ENCODE data around the gene RBMS1.

Gene RBMS1

DNA sequence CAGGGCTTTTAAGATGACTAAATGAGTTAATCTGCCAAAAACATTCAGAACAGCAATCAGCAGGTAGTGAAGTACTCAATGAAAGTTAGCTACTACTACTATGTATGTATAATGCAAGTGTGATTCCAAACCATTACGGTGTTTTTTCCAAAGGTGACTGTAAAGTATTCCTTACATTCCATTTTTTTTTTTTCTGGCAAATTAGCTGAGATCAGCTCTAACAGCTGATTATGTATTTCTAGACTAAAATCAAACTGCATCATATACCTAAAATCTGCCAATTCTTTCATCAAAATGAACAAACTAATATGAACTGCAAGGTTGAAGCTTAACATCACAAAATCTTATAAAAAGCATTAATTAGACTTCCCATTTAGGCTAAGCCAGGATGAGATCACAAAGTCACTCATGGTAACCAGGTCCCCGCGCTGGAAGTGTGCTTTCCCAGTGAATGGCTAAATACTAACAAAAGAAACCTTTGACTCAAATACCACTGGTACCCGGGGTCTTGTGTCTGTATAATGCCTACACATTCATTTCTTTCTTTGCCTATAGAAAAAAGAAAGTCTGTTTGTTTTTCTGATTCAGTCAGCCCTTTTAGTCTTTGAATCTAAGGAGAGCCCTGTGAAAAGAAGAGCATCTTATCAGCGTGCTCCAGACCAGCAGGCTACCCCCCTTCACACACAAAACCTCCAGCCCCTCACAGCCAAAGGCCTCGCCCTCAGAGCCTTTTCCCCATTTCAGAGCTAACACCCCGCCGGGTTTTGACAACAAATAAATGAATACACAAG is 88.3 kb downstream of the RBMS1 start:
- Histone ChIP-seq H2AFZ (ENCODE audit: low read depth, low read length) (no peak overlapping the region), H3K4me1 (ENCODE audit: insufficient read depth, low read length) (peaks cover 27% of the 10 kb centered on the region), H3K9me3 (ENCODE audit: low read length) (no peaks in the 10 kb centered on the region), H3K36me3 (ENCODE audit: insufficient read depth, low read length) (no peaks in the 10 kb centered on the region), H3K4me3 (ENCODE audit: low read length) (peak overlapping the region; percentile 75), H3K27me3 (ENCODE audit: insufficient read depth, low read length) (peaks cover 29% of the 10 kb centered on the region)

DNA sequence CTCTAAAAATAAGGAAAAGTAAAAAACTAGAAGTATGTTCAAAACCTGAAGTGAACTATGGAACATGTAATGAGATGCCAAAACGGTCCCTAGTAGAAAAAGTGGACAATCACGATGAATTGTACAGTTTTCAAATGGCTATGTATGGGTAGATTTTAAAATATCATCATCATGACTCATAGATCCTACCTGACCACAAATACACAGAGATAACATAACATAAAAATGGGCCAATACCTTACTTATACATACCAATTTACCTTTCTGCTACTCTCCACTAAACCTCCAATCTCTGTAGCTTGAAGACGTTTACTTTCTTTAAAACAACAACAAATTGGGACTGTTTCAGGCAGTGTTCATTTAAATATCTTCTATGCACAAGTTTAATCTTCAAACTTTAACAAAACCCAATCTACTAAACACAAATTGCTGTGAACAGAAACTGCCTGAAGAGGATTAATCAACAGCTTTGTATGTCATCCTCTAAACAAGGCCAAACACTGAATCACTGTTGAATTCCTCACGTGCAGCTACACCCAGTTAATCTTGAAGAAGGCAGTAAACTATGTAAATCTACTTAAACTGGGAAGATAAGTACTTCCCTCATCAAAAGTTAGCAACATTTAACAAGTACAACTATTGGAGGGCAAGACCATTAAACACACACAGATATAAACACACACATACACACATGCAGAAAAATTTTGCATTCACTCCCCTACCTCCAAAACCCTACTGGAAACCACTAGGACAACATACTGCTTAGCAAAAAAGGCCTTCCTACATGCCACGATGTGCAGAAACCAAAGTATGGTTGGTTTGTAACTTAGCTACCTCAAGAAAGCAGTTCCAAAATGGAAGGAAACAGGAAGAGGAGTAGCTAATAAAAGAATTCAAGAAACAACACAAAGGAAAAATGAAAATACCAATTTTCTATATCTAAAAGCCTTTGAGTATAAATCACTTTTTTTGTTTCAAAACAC is 90.3 kb downstream of the RBMS1 start:
- H3K9me3 ChIP-seq (ENCODE audit: low read length): peaks cover 2% of the 10 kb centered on the region
- no peaks in the 10 kb centered on the region for H3K36me3 ChIP-seq (ENCODE audit: insufficient read depth, low read length)
- H3K4me1 ChIP-seq (ENCODE audit: insufficient read depth, low read length): peaks cover 24% of the 10 kb centered on the region
- peaks cover 35% of the 10 kb centered on the region for H3K27me3 ChIP-seq (ENCODE audit: insufficient read depth, low read length)
- no peak overlapping the region for H2AFZ ChIP-seq (ENCODE audit: low read depth, low read length)
- H3K4me3 ChIP-seq (ENCODE audit: low read length): no peak overlapping the region

DNA sequence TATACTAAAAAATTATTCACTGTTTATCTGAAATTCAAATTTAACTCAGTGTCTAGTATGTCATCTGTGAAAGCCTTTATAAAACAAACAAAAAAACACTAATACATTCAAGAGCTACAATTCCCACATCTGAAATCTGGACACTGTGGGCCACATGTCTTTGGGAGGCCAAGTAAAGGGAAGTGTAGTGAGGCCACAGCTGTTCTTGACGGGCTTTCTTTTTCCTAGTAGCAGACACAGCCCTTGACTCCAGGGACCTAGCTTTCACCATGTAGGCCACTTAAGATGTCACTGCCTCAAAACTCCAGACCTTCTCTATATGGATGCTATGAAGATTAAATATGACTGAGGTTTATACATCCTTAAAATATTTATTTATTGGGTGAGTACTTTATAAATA is 91.1 kb downstream of the RBMS1 start:
- peaks cover 25% of the 10 kb centered on the region for H3K4me1 ChIP-seq (ENCODE audit: insufficient read depth, low read length)
- peaks cover 32% of the 10 kb centered on the region for H3K27me3 ChIP-seq (ENCODE audit: insufficient read depth, low read length)
- no peak overlapping the region for H3K4me3 ChIP-seq (ENCODE audit: low read length)
- no peaks in the 10 kb centered on the region for H3K36me3 ChIP-seq (ENCODE audit: insufficient read depth, low read length)
- peaks cover 2% of the 10 kb centered on the region for H3K9me3 ChIP-seq (ENCODE audit: low read length)
- H2AFZ ChIP-seq (ENCODE audit: low read depth, low read length): no peak overlapping the region

DNA sequence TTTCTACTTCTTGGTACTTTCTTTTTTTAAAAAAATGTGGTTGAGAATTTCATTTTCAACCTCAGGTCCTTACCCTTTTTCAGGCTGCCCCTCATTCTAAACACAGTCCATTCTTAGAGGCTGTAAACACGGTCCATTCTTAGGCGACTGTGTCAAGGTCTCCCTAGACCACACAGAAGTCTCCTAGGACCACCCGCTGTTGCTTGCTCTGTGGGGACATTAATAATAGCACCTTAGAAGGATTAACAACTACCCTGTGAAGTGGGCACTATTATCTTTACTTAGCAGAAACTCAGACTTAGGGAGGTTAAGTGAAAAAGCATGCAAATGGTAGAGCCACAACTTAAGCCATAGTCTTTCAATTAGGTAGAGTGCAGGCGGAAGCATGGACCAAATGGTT is 91.7 kb downstream of the RBMS1 start:
- Histone ChIP-seq H2AFZ (ENCODE audit: low read depth, low read length) (no peak overlapping the region), H3K9me3 (ENCODE audit: low read length) (peaks cover 2% of the 10 kb centered on the region), H3K4me1 (ENCODE audit: insufficient read depth, low read length) (peaks cover 29% of the 10 kb centered on the region), H3K27me3 (ENCODE audit: insufficient read depth, low read length) (peaks cover 32% of the 10 kb centered on the region), H3K36me3 (ENCODE audit: insufficient read depth, low read length) (no peaks in the 10 kb centered on the region), H3K4me3 (ENCODE audit: low read length) (no peak overlapping the region)

DNA sequence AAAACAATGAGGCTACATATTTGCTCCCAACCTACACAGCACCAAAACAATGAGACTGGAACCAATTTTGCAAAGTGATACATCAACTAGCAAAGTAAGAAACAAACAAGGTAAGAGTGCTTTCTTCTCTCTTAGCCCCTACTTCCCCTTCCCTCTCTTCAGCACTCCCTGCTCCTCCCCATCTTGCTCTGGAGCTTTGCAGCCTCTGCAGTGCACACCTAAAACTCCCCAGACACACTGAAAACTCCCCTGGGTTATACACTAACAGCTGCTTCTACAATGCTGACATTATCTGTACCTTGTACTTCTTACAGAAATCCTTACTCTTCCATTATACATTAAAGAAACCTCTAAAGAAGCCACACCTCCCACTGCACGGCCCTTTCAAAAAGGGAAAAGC is 93.7 kb downstream of the RBMS1 start:
- peaks cover 2% of the 10 kb centered on the region for H3K9me3 ChIP-seq (ENCODE audit: low read length)
- no peak overlapping the region for H3K4me3 ChIP-seq (ENCODE audit: low read length)
- H3K27me3 ChIP-seq (ENCODE audit: insufficient read depth, low read length): peaks cover 32% of the 10 kb centered on the region
- H3K4me1 ChIP-seq (ENCODE audit: insufficient read depth, low read length): peaks cover 12% of the 10 kb centered on the region
- no peaks in the 10 kb centered on the region for H3K36me3 ChIP-seq (ENCODE audit: insufficient read depth, low read length)
- no peak overlapping the region for H2AFZ ChIP-seq (ENCODE audit: low read depth, low read length)

DNA sequence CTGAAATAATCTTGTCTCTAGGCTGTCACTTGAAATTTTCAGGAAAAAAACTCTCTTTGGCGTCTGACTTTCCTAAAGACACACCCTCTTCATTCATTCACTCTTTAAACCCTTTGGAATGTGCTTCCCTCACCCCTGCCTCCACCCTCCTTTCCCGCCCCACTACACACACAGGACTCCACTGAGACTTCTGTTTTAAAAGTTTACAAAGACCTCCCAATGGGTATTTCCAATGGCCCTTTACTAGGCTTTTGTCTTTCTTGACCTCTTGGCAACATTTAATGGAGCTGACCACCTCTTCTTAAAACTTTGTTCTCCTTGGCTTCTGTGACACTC is 96.1 kb downstream of the RBMS1 start:
- Histone ChIP-seq H3K36me3 (ENCODE audit: insufficient read depth, low read length) (no peaks in the 10 kb centered on the region), H3K27me3 (ENCODE audit: insufficient read depth, low read length) (peaks cover 15% of the 10 kb centered on the region), H2AFZ (ENCODE audit: low read depth, low read length) (no peak overlapping the region), H3K4me3 (ENCODE audit: low read length) (no peak overlapping the region), H3K4me1 (ENCODE audit: insufficient read depth, low read length) (peaks cover 9% of the 10 kb centered on the region), H3K9me3 (ENCODE audit: low read length) (peaks cover 2% of the 10 kb centered on the region)

DNA sequence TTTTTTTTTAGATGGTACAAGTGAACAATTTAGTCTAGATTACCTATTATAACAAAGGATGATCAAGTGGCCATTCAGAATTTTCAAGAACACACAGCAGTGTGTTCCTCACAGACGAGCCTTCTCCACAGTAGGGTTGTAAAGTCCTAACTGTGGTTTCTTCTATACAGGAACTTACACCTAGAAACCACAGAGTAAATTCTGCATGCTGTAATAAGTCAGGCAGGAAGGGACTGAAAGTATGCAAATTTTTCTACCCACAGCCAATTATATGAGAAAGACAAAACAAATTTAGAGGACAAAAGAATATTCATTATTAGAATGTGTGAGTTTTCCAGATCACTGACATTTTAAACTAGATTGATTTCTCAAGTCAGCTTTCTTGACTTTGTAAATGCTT is 99.5 kb downstream of the RBMS1 start:
- Histone ChIP-seq H3K4me1 (ENCODE audit: insufficient read depth, low read length) (peaks cover 9% of the 10 kb centered on the region), H3K4me3 (ENCODE audit: low read length) (no peak overlapping the region), H3K36me3 (ENCODE audit: insufficient read depth, low read length) (no peaks in the 10 kb centered on the region), H2AFZ (ENCODE audit: low read depth, low read length) (no peak overlapping the region), H3K27me3 (ENCODE audit: insufficient read depth, low read length) (peaks cover 2% of the 10 kb centered on the region), H3K9me3 (ENCODE audit: low read length) (no peaks in the 10 kb centered on the region)

DNA sequence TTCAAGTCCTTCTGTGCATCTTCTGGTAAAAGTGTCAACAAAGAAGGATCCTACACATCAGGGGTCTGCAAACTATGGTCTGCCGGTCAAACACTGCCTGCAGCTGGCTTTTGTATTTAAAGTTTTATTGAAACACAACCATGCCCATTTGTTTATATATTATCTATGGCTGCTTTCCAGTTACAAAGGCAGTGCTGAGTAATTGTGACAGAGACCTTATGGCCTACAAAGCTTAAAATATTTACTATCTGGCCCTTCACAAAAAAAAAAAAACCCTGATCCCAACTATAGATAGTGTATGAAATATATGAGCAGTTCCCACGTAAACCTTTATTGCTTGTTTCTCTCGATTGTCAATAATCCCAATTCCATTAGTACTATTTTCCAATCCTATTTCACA is 101.4 kb downstream of the RBMS1 start:
- no peaks in the 10 kb centered on the region for H3K9me3 ChIP-seq (ENCODE audit: low read length)
- no peaks in the 10 kb centered on the region for H3K27me3 ChIP-seq (ENCODE audit: insufficient read depth, low read length)
- H3K4me3 ChIP-seq (ENCODE audit: low read length): no peak overlapping the region
- H3K4me1 ChIP-seq (ENCODE audit: insufficient read depth, low read length): peaks cover 14% of the 10 kb centered on the region
- H2AFZ ChIP-seq (ENCODE audit: low read depth, low read length): no peak overlapping the region
- H3K36me3 ChIP-seq (ENCODE audit: insufficient read depth, low read length): no peaks in the 10 kb centered on the region

DNA sequence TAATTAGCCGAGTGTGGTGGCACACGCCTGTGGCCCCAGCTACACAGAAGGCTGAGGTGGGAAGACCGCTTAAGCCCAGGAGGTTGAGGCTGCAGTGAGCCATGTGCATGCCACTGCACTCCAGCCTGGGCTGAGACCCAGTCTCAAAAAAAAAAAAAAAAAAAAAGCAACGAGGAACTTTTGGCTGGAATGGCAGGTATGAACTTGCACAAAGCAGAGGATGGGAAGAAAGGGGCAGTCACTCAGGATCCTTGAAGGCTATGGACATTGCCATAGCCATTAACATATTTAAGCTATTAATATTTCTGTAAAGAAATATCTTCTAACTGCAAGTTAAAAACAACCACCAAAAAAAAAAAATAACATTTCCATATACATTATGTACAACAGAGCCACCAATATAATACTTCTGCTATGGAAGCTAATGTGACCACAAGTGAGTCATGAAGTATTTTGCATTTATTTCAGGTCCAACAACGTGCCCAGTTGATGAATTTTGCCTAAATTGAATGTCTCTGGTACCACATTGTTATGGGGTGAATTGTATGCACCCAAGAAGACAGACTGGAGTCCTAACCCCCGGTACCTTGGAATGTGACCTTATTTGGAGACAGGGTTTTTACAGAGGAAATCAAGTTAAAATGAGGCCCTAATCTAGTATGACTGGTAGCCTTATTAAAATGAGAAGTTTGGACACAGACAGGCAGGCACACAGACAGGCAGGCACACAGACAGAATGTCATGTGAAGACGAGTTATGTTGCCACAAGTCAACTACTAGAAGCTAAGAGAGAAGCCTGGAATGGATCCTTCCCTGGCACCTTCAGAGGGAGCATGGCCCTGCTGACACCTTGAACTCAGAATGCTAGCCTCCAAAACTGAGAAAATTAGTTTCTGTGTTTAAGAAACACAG is 102.8 kb downstream of the RBMS1 start:
- Histone ChIP-seq H3K4me1 (ENCODE audit: insufficient read depth, low read length) (peaks cover 15% of the 10 kb centered on the region), H3K36me3 (ENCODE audit: insufficient read depth, low read length) (no peaks in the 10 kb centered on the region), H3K4me3 (ENCODE audit: low read length) (no peak overlapping the region), H2AFZ (ENCODE audit: low read depth, low read length) (no peak overlapping the region), H3K27me3 (ENCODE audit: insufficient read depth, low read length) (no peaks in the 10 kb centered on the region), H3K9me3 (ENCODE audit: low read length) (no peaks in the 10 kb centered on the region)

DNA sequence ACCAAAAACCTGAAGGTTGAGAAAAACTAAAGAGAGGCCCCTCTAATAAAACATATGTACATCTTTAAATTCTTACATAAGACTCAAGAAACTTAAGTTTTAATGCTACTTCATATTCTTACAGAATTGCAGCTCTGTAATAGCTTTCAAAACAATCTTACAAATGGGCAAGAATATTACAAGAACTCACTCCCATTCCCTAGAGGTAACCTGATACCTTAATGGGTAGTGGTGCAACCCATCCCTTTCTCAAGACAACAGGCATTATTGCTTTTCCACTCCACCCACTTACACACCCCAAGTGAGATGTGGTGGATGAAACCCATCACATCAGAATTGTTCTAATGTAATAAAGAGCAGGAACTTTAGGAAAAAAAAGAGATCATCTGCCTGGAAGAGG is 103.7 kb downstream of the RBMS1 start:
- Histone ChIP-seq H3K4me1 (ENCODE audit: insufficient read depth, low read length) (peaks cover 15% of the 10 kb centered on the region), H2AFZ (ENCODE audit: low read depth, low read length) (no peak overlapping the region), H3K27me3 (ENCODE audit: insufficient read depth, low read length) (no peaks in the 10 kb centered on the region), H3K36me3 (ENCODE audit: insufficient read depth, low read length) (no peaks in the 10 kb centered on the region), H3K4me3 (ENCODE audit: low read length) (no peak overlapping the region), H3K9me3 (ENCODE audit: low read length) (no peaks in the 10 kb centered on the region)

DNA sequence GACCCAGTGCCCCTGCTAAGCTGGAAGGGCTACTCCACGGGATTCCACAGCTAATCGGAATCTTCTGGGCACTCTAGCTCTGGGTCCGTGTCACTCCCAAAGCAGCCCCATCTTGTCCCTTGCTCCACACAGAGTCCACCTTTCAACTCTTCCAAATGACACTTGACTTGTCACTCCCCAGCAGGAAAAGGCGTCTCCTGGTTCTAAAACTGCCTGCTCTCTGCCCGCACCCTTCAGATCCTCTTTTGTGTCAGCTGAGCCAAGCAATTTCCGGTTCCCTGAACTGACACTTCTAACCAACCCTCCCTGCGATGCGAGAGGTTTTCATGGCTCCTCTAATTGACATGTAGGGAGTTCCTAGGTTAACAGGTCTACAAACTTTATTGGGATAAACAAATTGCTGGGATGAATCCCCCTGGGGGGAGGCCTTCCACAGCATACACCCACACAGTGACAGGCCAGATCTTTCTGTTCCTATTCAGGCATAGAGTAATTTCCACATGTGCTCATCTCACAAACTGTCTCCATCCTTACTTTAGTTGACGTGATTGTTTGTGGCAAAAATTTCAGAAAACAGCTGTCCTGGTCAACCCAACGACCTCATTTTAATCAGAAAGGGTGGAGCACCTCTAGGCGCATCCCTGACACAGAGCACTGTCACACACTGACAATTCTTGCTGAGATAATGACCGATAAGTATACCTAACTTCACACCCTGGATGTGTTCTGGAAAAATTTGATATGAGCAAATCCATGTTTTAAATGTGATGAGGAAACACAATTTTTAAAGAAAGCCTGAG is 104.9 kb downstream of the RBMS1 start:
- H2AFZ ChIP-seq (ENCODE audit: low read depth, low read length): no peak overlapping the region
- H3K27me3 ChIP-seq (ENCODE audit: insufficient read depth, low read length): no peaks in the 10 kb centered on the region
- no peaks in the 10 kb centered on the region for H3K36me3 ChIP-seq (ENCODE audit: insufficient read depth, low read length)
- peaks cover 15% of the 10 kb centered on the region for H3K4me1 ChIP-seq (ENCODE audit: insufficient read depth, low read length)
- H3K4me3 ChIP-seq (ENCODE audit: low read length): no peak overlapping the region
- H3K9me3 ChIP-seq (ENCODE audit: low read length): no peaks in the 10 kb centered on the region

DNA sequence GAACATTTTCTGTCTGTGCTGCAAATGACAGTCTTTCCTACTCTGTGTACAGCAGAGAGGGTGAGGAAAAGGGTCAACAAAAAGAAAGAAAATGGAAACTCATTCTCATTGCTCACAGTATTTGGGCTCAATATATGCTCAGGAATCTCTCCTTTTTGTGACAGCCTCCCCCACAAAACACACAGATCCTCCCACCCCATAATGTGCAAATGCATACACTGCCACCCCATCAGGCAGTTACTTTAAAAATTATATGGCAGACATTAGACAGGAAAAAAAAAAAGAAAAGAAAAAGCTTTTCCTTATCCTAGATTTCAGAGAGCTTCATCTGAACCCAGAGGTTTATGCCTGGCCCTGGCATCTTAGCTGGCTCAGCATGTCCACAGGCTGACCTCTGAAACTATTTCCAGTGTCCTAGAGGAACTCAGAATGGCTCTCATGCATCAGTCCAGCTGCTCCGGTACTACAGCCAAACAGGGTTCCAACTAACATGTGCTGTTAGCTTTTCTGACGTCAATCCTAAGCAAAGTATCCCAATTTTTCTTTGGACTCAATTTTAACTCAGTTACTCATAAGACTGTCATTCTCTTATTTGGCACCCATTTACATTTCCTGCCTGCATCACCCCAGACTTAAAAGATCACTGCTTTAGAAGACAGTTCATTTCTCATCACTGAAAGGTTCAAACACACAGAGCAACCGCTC is 105.9 kb downstream of the RBMS1 start:
- H3K4me1 ChIP-seq (ENCODE audit: insufficient read depth, low read length): peaks cover 15% of the 10 kb centered on the region
- no peak overlapping the region for H2AFZ ChIP-seq (ENCODE audit: low read depth, low read length)
- no peaks in the 10 kb centered on the region for H3K36me3 ChIP-seq (ENCODE audit: insufficient read depth, low read length)
- no peaks in the 10 kb centered on the region for H3K27me3 ChIP-seq (ENCODE audit: insufficient read depth, low read length)
- no peak overlapping the region for H3K4me3 ChIP-seq (ENCODE audit: low read length)
- H3K9me3 ChIP-seq (ENCODE audit: low read length): no peaks in the 10 kb centered on the region
